ENCODE data around the gene SCFD2. TPM values are rescaled to one million over a fixed set of nuclear protein-coding genes. Genes with fewer than 3 reads are reported as not detected.

Gene SCFD2
- total and polyA plus RNA-seq, 4 donors = 4.3 to 28.8 (median 7.4) TPM

DNA sequence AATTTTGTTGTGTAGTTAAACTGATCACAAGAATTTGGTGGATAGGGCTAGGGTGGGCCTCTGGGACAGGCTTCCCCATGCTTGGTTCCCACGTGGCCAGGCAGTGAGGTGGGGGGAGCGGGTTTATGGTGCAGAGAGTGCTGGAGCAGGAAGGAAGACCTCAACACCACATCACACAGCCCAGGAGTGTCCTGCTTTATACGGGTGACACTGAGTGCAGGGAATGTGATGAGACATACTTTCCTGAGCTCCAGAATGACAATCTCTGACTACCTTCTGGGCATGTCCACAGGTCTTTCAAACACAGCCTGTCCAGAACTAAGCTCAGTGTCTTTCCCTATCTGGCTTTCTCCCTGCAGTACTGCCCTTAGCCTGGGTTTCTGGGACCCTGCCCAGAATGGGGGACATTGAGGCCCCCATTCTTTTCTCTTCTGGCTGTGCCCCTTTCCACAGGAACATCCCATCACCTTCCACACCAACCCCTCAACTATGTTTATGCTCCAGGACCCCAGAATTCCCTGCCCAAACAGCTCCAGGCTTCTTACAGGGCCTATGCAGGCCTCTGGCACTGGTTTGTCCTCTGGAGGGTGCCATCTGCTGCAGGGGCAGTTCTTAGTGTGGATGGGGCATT lies 540.3 kb downstream of the SCFD2 start:
- H3K4me3 ChIP-seq (ENCODE audit: low read depth in 1 of 3, low read length in 3 of 3) = no peak overlapping the region
- DNase-seq (ENCODE audit: low spot score) = no peak
- no peaks in the 10 kb centered on the region for H3K27me3 ChIP-seq (ENCODE audit: control insufficient read depth in 4 of 4, insufficient read depth in 4 of 4, low read length in 3 of 4)
- H3K4me1 ChIP-seq (ENCODE audit: control insufficient read depth in 4 of 4, insufficient read depth in 4 of 4, low read length in 3 of 4) = no peaks in the 10 kb centered on the region
- no peak overlapping the region for H3K9ac ChIP-seq (ENCODE audit: low read depth in 1 of 2, low read length in 2 of 2)
- TF ChIP-seq HNF4A (conservative IDR thresholded peaks at IDR 0.05) (no peak), FOXA2 (IDR thresholded peaks at IDR 0.05) (no peak)
- TF ChIP-seq, protein P1, sequence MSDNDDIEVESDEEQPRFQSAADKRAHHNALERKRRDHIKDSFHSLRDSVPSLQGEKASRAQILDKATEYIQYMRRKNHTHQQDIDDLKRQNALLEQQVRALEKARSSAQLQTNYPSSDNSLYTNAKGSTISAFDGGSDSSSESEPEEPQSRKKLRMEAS (IDR thresholded peaks at IDR 0.05) = no peak
- WGBS = 70% methylated on average over 3 of the region's 3 CpGs
- no peaks in the 10 kb centered on the region for H3K36me3 ChIP-seq (ENCODE audit: control insufficient read depth in 4 of 4, insufficient read depth in 3 of 4, low read depth in 1 of 4, low read length in 3 of 4)
- H3K9me3 ChIP-seq (ENCODE audit: control insufficient read depth in 4 of 4, low read length in 3 of 4) = no peaks in the 10 kb centered on the region
- H3K27ac ChIP-seq (ENCODE audit: low read depth in 1 of 2, low read length in 2 of 2) = no peak overlapping the region

DNA sequence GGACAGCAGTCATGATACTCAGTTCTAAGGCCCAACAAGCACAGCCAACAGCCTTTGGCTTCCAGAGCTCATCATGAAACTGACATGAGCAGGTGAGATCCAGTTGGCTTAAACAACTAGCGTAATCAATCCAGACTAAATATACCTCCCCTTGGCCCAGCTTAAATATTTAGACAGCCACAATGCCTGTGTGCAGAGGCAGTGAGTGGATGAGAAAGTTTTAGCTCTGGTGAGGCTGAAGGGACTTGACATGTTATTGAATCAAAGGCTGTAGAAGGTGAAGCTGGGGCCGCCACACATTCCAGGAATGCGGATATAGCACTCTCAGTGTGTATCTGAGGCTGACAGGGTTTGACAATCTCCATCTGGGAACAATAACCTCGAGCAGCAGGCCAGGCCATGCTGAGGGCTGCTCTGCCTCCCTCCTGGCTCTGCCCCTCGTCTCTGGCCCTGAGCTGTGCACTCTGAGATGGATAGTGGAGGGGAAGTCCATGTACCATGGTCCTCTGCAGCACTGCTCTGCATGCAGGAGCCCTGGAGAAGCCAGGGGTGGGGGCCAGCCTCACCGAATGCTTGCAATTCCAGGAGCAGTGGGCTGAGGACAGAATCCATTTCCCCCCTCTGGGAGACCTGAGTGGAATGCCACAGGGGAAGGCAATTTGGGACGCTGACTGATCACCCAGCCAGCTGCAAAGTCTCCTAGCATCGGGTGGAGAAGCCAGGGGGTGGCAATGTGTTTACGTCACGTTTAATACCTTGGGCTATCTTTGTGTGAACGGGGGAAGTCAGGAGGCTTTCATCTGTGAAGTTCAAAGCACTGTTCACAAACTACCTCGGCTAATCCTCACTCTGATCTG lies 541.0 kb downstream of the SCFD2 start:
- no peaks in the 10 kb centered on the region for H3K27me3 ChIP-seq (ENCODE audit: control insufficient read depth in 4 of 4, insufficient read depth in 4 of 4, low read length in 3 of 4)
- no peaks in the 10 kb centered on the region for H3K9me3 ChIP-seq (ENCODE audit: control insufficient read depth in 4 of 4, low read length in 3 of 4)
- TF ChIP-seq FOXA1 (IDR thresholded peaks at IDR 0.05) (no peak), SP1 (IDR thresholded peaks at IDR 0.05) (peak; percentile 20), NR2F2 (IDR thresholded peaks at IDR 0.05) (peak; percentile 51)
- DNase-seq (ENCODE audit: low spot score) = no peak
- 77% methylated on average over 12 of the region's 12 CpGs for WGBS
- H3K36me3 ChIP-seq (ENCODE audit: control insufficient read depth in 4 of 4, insufficient read depth in 3 of 4, low read depth in 1 of 4, low read length in 3 of 4) = no peaks in the 10 kb centered on the region
- no peak overlapping the region for H3K4me3 ChIP-seq (ENCODE audit: low read depth in 1 of 3, low read length in 3 of 3)
- no peaks in the 10 kb centered on the region for H3K4me1 ChIP-seq (ENCODE audit: control insufficient read depth in 4 of 4, insufficient read depth in 4 of 4, low read length in 3 of 4)
- no peak overlapping the region for H3K27ac ChIP-seq (ENCODE audit: low read depth in 1 of 2, low read length in 2 of 2)
- no peak overlapping the region for H3K9ac ChIP-seq (ENCODE audit: low read depth in 1 of 2, low read length in 2 of 2)

DNA sequence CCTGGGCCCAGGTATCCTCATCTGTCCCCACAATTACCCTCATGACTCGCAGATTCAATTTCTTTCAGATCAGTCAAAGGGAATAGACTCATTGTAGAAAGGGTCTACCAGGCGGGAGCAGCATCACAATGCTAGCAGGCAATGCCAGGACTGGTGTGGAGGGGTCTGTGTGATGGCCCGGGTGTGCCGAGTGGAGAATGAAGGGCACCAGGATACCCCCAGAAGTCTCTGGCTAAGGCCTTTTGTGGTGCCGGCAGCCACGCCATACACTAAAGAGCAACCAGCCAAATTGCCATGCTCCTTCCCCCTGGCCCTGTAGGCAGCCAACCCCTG lies 541.6 kb downstream of the SCFD2 start:
- Histone ChIP-seq H3K36me3 (ENCODE audit: control insufficient read depth in 4 of 4, insufficient read depth in 3 of 4, low read depth in 1 of 4, low read length in 3 of 4) (no peaks in the 10 kb centered on the region), H3K9ac (ENCODE audit: low read depth in 1 of 2, low read length in 2 of 2) (no peak overlapping the region), H3K27me3 (ENCODE audit: control insufficient read depth in 4 of 4, insufficient read depth in 4 of 4, low read length in 3 of 4) (no peaks in the 10 kb centered on the region), H3K4me1 (ENCODE audit: control insufficient read depth in 4 of 4, insufficient read depth in 4 of 4, low read length in 3 of 4) (no peaks in the 10 kb centered on the region), H3K9me3 (ENCODE audit: control insufficient read depth in 4 of 4, low read length in 3 of 4) (no peaks in the 10 kb centered on the region), H3K27ac (ENCODE audit: low read depth in 1 of 2, low read length in 2 of 2) (no peak overlapping the region), H3K4me3 (ENCODE audit: low read depth in 1 of 3, low read length in 3 of 3) (no peak overlapping the region)
- no peak for TF ChIP-seq GABPA (IDR thresholded peaks at IDR 0.05 in 1 of 2, conservative IDR thresholded peaks at IDR 0.05 in 1 of 2)
- no peak for TF ChIP-seq JUND (IDR thresholded peaks at IDR 0.05)
- WGBS = 97% methylated on average over 6 of the region's 6 CpGs
- DNase-seq (ENCODE audit: low spot score) = no peak

DNA sequence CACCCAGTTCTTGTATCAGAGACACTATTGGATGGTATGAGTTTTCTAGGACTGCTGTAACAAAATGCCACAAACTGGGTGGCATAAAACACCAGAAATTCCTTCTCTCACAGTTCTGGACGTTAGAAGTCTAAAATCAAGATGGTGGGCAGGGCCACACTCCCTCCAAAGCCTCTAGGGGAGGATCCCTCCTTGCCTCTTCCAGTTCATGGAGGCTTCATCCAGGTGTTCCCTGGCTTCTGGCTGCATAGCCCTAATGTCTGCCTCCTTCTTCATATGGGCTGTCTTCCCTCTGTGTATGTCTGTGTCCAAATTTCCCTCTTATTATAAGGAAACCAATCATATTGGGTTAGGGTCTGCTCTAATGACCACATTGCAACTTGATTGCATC lies 542.2 kb downstream of the SCFD2 start:
- no peak overlapping the region for H3K9ac ChIP-seq (ENCODE audit: low read depth in 1 of 2, low read length in 2 of 2)
- no peak overlapping the region for H3K4me3 ChIP-seq (ENCODE audit: low read depth in 1 of 3, low read length in 3 of 3)
- WGBS = 74% methylated on average over 1 of the region's 1 CpG
- DNase-seq (ENCODE audit: low spot score) = no peak
- no peaks in the 10 kb centered on the region for H3K9me3 ChIP-seq (ENCODE audit: control insufficient read depth in 4 of 4, low read length in 3 of 4)
- H3K4me1 ChIP-seq (ENCODE audit: control insufficient read depth in 4 of 4, insufficient read depth in 4 of 4, low read length in 3 of 4) = no peaks in the 10 kb centered on the region
- peak overlapping the region in 1 of 2 donors; percentile 18 for H3K27ac ChIP-seq (ENCODE audit: low read depth in 1 of 2, low read length in 2 of 2)
- TF ChIP-seq EGR1 (IDR thresholded peaks at IDR 0.05; ENCODE audit: low read depth in 2 of 2) (no peak), HNF4G (IDR thresholded peaks at IDR 0.05) (no peak), FOXA2 (IDR thresholded peaks at IDR 0.05) (no peak), SP1 (IDR thresholded peaks at IDR 0.05) (no peak), FOXA1 (IDR thresholded peaks at IDR 0.05) (no peak), YY1 (IDR thresholded peaks at IDR 0.05) (no peak), GABPA (IDR thresholded peaks at IDR 0.05 in 1 of 2, conservative IDR thresholded peaks at IDR 0.05 in 1 of 2) (no peak), RXRA (IDR thresholded peaks at IDR 0.05) (no peak), JUND (IDR thresholded peaks at IDR 0.05) (no peak), RAD21 (IDR thresholded peaks at IDR 0.05) (no peak), NR2F2 (IDR thresholded peaks at IDR 0.05) (no peak), HNF4A (conservative IDR thresholded peaks at IDR 0.05) (no peak)
- TF ChIP-seq, protein P2, sequence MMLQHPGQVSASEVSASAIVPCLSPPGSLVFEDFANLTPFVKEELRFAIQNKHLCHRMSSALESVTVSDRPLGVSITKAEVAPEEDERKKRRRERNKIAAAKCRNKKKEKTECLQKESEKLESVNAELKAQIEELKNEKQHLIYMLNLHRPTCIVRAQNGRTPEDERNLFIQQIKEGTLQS (IDR thresholded peaks at IDR 0.05) = no peak
- TF ChIP-seq, protein P3, sequence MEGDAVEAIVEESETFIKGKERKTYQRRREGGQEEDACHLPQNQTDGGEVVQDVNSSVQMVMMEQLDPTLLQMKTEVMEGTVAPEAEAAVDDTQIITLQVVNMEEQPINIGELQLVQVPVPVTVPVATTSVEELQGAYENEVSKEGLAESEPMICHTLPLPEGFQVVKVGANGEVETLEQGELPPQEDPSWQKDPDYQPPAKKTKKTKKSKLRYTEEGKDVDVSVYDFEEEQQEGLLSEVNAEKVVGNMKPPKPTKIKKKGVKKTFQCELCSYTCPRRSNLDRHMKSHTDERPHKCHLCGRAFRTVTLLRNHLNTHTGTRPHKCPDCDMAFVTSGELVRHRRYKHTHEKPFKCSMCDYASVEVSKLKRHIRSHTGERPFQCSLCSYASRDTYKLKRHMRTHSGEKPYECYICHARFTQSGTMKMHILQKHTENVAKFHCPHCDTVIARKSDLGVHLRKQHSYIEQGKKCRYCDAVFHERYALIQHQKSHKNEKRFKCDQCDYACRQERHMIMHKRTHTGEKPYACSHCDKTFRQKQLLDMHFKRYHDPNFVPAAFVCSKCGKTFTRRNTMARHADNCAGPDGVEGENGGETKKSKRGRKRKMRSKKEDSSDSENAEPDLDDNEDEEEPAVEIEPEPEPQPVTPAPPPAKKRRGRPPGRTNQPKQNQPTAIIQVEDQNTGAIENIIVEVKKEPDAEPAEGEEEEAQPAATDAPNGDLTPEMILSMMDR (IDR thresholded peaks at IDR 0.05; ENCODE audit: low read depth, low read length, missing input control) = no peak
- TF ChIP-seq, protein P4, sequence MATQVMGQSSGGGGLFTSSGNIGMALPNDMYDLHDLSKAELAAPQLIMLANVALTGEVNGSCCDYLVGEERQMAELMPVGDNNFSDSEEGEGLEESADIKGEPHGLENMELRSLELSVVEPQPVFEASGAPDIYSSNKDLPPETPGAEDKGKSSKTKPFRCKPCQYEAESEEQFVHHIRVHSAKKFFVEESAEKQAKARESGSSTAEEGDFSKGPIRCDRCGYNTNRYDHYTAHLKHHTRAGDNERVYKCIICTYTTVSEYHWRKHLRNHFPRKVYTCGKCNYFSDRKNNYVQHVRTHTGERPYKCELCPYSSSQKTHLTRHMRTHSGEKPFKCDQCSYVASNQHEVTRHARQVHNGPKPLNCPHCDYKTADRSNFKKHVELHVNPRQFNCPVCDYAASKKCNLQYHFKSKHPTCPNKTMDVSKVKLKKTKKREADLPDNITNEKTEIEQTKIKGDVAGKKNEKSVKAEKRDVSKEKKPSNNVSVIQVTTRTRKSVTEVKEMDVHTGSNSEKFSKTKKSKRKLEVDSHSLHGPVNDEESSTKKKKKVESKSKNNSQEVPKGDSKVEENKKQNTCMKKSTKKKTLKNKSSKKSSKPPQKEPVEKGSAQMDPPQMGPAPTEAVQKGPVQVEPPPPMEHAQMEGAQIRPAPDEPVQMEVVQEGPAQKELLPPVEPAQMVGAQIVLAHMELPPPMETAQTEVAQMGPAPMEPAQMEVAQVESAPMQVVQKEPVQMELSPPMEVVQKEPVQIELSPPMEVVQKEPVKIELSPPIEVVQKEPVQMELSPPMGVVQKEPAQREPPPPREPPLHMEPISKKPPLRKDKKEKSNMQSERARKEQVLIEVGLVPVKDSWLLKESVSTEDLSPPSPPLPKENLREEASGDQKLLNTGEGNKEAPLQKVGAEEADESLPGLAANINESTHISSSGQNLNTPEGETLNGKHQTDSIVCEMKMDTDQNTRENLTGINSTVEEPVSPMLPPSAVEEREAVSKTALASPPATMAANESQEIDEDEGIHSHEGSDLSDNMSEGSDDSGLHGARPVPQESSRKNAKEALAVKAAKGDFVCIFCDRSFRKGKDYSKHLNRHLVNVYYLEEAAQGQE (IDR thresholded peaks at IDR 0.05) = no peak
- TF ChIP-seq, protein P1 (IDR thresholded peaks at IDR 0.05) = no peak
- H3K36me3 ChIP-seq (ENCODE audit: control insufficient read depth in 4 of 4, insufficient read depth in 3 of 4, low read depth in 1 of 4, low read length in 3 of 4) = no peaks in the 10 kb centered on the region
- H3K27me3 ChIP-seq (ENCODE audit: control insufficient read depth in 4 of 4, insufficient read depth in 4 of 4, low read length in 3 of 4) = no peaks in the 10 kb centered on the region
